NT2/D1 (cell line): ENCODE results near the gene HSPB1.

Experiments used
- SUZ12 ChIP-seq: IDR thresholded peaks from 2 replicates; pipeline ENCODE4 v1.6.1; 2011; ENCODE audit not compliant: insufficient read length, insufficient read depth; ENCODE audit errors: extremely low read depth
- YY1 ChIP-seq: IDR thresholded peaks from 2 replicates; pipeline ENCODE4 v1.6.1; 2011; ENCODE audit not compliant: insufficient read length, insufficient read depth
- ZNF274 ChIP-seq: IDR thresholded peaks from 2 replicates; pipeline ENCODE4 v1.6.1; 2011; ENCODE audit warnings: mild to moderate bottlenecking, low read depth, low read length

GRCh38 chr7:76280408-76280807, 22.1 kb upstream of the HSPB1 start:
- TF ChIP-seq ZNF274: no peak
- no peak for TF ChIP-seq YY1
- no peak for TF ChIP-seq SUZ12
